Mucosa of rectum (tissue), 2 donors: Measurements from ENCODE around the gene ARHGEF11.
"Not testable (repeated sequence)": the region's sequence is repeated elsewhere in the genome, so short reads cannot be mapped to it uniquely, and the experiment has no call there.

Experiments used
- H3K27ac ChIP-seq, 2 donors: one replicate each; pipeline ENCODE4 v1.7.0; 2013; ENCODE audit warnings: inconsistent platforms in 2 of 2, low read depth in 2 of 2, low read length in 2 of 2
- H3K27me3 ChIP-seq, 2 donors: one replicate each; pipeline ENCODE4 v1.7.0; 2013; ENCODE audit warnings: low read length in 2 of 2; ENCODE audit not compliant: control insufficient read depth in 2 of 2, insufficient read depth in 2 of 2
- H3K36me3 ChIP-seq, 2 donors: one replicate each; pipeline ENCODE4 v1.7.0; 2013; ENCODE audit warnings: low read length in 2 of 2; ENCODE audit not compliant: control insufficient read depth in 2 of 2, insufficient read depth in 2 of 2
- H3K4me1 ChIP-seq, 2 donors: one replicate each; pipeline ENCODE4 v1.7.0; 2013; ENCODE audit warnings: low read length in 2 of 2, mild to moderate bottlenecking in 1 of 2; ENCODE audit not compliant: control insufficient read depth in 2 of 2, insufficient read depth in 2 of 2
- H3K4me3 ChIP-seq, 2 donors: one replicate each; pipeline ENCODE4 v1.7.0; 2013; ENCODE audit warnings: low read length in 2 of 2
- H3K9ac ChIP-seq, 2 donors: one replicate each; pipeline ENCODE4 v1.7.0; 2013; ENCODE audit warnings: low read length in 2 of 2, low read depth in 1 of 2, mild to moderate bottlenecking in 1 of 2
- H3K9me3 ChIP-seq, 2 donors: one replicate each; pipeline ENCODE4 v1.7.0; 2013; ENCODE audit warnings: low read length in 2 of 2; ENCODE audit not compliant: control insufficient read depth in 2 of 2
- donor health status: healthy.
- donor health status: Normal muscosa, but diverticular disease.

Gene ARHGEF11

GRCh38 chr1:157055729-157056128 lies 10.2 kb upstream of the ARHGEF11 start:
- not testable (repeated sequence) for H3K4me1 ChIP-seq, H3K36me3 ChIP-seq, H3K9me3 ChIP-seq, H3K27me3 ChIP-seq, H3K9ac ChIP-seq, H3K27ac ChIP-seq, H3K4me3 ChIP-seq

GRCh38 chr1:157050836-157051235 lies 5.3 kb upstream of the ARHGEF11 start:
- H3K9me3 ChIP-seq: no peaks in the 10 kb centered on the region
- peaks cover 0 to 9% of the 10 kb centered on the region in 2 donors for H3K4me1 ChIP-seq
- no peak overlapping the region for H3K9ac ChIP-seq
- no peaks in the 10 kb centered on the region for H3K27me3 ChIP-seq
- H3K27ac ChIP-seq: no peak overlapping the region
- H3K36me3 ChIP-seq: no peaks in the 10 kb centered on the region
- H3K4me3 ChIP-seq: no peak overlapping the region

DNA sequence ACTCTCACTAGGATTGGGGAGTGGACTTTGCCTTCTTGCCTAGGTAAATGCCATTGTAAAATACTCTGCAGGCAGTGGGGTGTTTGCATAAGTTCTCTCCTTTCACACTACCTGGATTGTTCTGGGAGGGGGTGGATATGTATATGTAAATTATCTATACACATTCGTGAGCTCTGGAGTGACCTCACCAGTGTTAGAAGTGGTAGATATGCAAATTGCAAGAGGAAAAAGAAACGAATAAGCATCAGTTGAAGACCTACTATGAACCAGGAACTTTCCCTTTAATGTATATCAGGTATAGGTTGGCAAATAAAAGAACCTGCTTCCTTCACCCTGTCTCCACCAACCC lies 1.5 kb upstream of the ARHGEF11 start:
- H3K27me3 ChIP-seq: no peaks in the 10 kb centered on the region
- H3K36me3 ChIP-seq: no peaks in the 10 kb centered on the region
- H3K9ac ChIP-seq: no peak overlapping the region
- H3K27ac ChIP-seq: peak overlapping the region in 1 of 2 donors; percentile 38
- H3K4me1 ChIP-seq: peaks cover 15 to 33% of the 10 kb centered on the region in 2 donors
- peak overlapping the region in 1 of 2 donors; percentile 74 for H3K4me3 ChIP-seq
- H3K9me3 ChIP-seq: no peaks in the 10 kb centered on the region

- Histone ChIP-seq H3K27me3 (no peaks in the 10 kb centered on the region), H3K27ac (no peak overlapping the region), H3K9ac (peak overlapping the region; percentile 48 to 94), H3K36me3 (no peaks in the 10 kb centered on the region), H3K4me1 (peaks cover 15 to 40% of the 10 kb centered on the region in 2 donors), H3K9me3 (no peaks in the 10 kb centered on the region), H3K4me3 (peak overlapping the region; percentile 73 to 83)
Observed at GRCh38 chr1:157044326-157044725, 1.2 kb downstream of the ARHGEF11 start.

DNA sequence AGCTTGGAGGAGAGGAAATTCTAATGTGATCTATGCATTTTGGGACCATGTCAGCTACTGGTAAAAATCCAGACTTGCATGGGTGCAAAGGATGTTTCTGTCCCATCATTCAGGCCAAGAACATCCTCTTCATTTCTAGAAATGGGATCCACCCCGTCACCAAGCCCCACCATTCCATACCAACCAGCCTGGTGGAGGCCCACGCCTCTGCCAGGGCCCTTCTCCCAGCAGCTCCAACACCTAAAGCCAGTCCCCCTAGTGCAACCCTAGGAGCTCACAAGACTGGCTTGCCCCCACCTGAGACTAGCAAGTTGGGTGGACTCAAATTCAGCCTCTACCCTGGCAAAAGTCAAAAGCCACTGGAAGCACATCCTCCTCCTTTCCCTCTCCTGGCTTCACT lies 1.9 kb downstream of the ARHGEF11 start:
- no peak overlapping the region for H3K27ac ChIP-seq
- H3K27me3 ChIP-seq: no peaks in the 10 kb centered on the region
- H3K4me3 ChIP-seq: peak overlapping the region; percentile 73 to 83
- H3K9me3 ChIP-seq: no peaks in the 10 kb centered on the region
- peak overlapping the region in 1 of 2 donors; percentile 94 for H3K9ac ChIP-seq
- no peaks in the 10 kb centered on the region for H3K36me3 ChIP-seq
- H3K4me1 ChIP-seq: peaks cover 15 to 40% of the 10 kb centered on the region in 2 donors

DNA sequence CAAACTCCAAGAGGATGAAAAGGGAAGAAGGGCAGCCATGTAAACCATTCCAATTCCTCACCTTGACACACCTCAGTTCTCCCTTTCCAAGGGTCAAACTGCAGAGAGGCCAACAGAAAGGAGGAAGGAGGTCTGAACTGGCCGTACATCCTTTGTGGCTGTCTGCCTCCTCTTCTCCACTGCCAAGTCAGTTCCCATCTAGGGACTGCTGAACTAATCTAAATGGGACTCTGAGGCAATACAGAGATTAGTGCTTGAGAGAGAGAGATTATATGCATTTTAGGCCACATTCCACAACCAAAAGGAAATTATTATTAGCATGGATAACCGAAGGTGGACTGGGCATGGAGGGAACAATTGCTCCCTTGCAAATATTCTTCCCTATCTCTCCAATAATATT lies 2.7 kb downstream of the ARHGEF11 start:
- Histone ChIP-seq H3K36me3 (no peaks in the 10 kb centered on the region), H3K9me3 (no peaks in the 10 kb centered on the region), H3K4me3 (peak overlapping the region; percentile 73 to 83), H3K4me1 (peaks cover 15 to 40% of the 10 kb centered on the region in 2 donors), H3K9ac (no peak overlapping the region), H3K27ac (no peak overlapping the region), H3K27me3 (no peaks in the 10 kb centered on the region)

- H3K9ac ChIP-seq: no peak overlapping the region
- H3K27ac ChIP-seq: no peak overlapping the region
Observed at GRCh38 chr1:157040802-157041201, 4.7 kb downstream of the ARHGEF11 start.

DNA sequence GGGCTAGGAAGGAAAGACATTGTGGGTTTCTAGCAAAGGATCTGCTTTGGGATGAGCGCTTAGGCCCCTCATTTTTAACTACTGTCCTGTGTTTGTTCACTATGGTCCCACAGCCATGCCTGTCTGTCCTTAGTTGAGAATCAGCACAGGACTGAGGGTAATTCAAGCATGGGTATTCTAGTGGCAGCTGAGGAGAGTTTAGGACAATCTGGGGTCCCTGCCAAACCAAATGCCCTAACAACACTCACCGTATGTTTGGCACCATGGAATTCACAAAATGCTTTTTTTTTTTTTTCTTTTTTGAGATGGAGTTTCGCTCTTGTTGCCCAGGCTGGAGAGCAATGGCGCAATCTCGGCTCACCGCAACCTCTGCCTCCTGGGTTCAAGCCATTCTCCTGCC lies 10.4 kb downstream of the ARHGEF11 start:
- no peak overlapping the region for H3K4me3 ChIP-seq
- H3K27me3 ChIP-seq: no peaks in the 10 kb centered on the region
- H3K27ac ChIP-seq: no peak overlapping the region
- H3K36me3 ChIP-seq: no peaks in the 10 kb centered on the region
- no peaks in the 10 kb centered on the region for H3K9me3 ChIP-seq
- H3K4me1 ChIP-seq: no peaks in the 10 kb centered on the region
- no peak overlapping the region for H3K9ac ChIP-seq

More at GRCh38 chr1:157040802-157041201, 4.7 kb downstream of the ARHGEF11 start:
- Histone ChIP-seq H3K4me3 (no peak overlapping the region), H3K9me3 (no peaks in the 10 kb centered on the region), H3K4me1 (peaks cover 15 to 30% of the 10 kb centered on the region in 2 donors), H3K27me3 (no peaks in the 10 kb centered on the region), H3K36me3 (no peaks in the 10 kb centered on the region)

GRCh38 chr1:157034137-157034800 lies 11.3 kb downstream of the ARHGEF11 start:
- Histone ChIP-seq H3K9ac (no peak overlapping the region), H3K9me3 (no peaks in the 10 kb centered on the region), H3K27me3 (no peaks in the 10 kb centered on the region), H3K27ac (no peak overlapping the region), H3K4me3 (no peak overlapping the region), H3K4me1 (no peaks in the 10 kb centered on the region), H3K36me3 (no peaks in the 10 kb centered on the region)

DNA sequence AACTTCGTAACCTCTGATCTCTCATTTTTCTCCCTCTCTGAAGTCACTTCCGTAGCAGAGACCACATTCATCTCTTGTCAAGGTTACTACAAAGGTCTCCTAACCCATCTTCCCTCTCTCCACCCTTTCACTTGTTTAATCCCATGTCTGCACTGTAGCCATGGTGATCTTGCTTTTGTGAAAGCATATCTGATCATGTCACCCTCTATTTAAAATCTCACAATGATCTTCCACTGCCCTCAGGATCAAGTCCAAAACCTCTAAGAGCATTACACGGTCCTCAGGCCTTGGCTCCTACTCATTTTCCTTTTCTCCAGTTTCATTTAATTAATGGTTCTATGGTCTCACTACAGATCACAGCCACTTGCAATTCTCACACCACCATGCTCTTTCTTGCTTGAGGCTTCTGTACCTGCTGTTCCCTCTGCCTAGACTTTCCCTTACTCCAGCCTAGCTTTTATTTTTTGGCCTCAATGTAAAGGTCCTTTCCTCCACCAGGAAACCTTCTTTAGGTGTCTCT lies 12.1 kb downstream of the ARHGEF11 start:
- Histone ChIP-seq H3K36me3 (no peaks in the 10 kb centered on the region), H3K9ac (no peak overlapping the region), H3K27ac (no peak overlapping the region), H3K9me3 (no peaks in the 10 kb centered on the region), H3K27me3 (no peaks in the 10 kb centered on the region), H3K4me3 (no peak overlapping the region), H3K4me1 (no peaks in the 10 kb centered on the region)
